ENCODE data around the gene CSTF3.

DNA sequence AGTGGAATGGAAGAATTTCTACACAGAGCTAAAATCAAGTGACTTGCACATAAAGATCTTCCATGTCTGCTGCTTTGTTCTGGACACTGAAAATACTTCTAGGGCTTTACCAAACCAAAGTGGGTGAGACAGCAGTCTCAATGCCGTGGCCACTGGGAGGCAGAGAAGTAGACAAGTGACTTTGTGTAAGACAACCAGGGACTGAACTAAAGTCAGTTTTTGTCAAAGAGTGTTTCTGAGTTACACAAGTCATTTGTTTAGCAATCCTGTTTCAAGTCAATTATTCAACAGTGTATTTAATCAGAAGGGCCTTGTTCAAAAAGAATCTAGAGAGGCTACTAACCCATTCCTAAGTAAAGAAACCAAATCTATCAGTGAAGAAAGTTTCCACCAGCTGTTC, 75.3 kb downstream of the CSTF3 start:
- TF ChIP-seq, protein P1, sequence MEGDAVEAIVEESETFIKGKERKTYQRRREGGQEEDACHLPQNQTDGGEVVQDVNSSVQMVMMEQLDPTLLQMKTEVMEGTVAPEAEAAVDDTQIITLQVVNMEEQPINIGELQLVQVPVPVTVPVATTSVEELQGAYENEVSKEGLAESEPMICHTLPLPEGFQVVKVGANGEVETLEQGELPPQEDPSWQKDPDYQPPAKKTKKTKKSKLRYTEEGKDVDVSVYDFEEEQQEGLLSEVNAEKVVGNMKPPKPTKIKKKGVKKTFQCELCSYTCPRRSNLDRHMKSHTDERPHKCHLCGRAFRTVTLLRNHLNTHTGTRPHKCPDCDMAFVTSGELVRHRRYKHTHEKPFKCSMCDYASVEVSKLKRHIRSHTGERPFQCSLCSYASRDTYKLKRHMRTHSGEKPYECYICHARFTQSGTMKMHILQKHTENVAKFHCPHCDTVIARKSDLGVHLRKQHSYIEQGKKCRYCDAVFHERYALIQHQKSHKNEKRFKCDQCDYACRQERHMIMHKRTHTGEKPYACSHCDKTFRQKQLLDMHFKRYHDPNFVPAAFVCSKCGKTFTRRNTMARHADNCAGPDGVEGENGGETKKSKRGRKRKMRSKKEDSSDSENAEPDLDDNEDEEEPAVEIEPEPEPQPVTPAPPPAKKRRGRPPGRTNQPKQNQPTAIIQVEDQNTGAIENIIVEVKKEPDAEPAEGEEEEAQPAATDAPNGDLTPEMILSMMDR (IDR thresholded peaks at IDR 0.05) = no peak
- no peak for TF ChIP-seq POLR2A (IDR thresholded peaks at IDR 0.05)

All from body of pancreas (tissue), 4 donors.